ENCODE data around the gene PLAAT2. TPM values are rescaled to one million over a fixed set of nuclear protein-coding genes. Genes with fewer than 3 reads are reported as not detected.

Gene PLAAT2
- total RNA-seq, result 1 to 10 TPM in 2 of 6 experiments, under 1 TPM in 1, not detected in 3; 0.42 to 2.2 (median 1.1) TPM
- long read RNA-seq, partial matches to known transcripts, result 0 of 2 reads
- long read RNA-seq, other reads (novel, unspliced or antisense), result 0 of 2 reads

DNA sequence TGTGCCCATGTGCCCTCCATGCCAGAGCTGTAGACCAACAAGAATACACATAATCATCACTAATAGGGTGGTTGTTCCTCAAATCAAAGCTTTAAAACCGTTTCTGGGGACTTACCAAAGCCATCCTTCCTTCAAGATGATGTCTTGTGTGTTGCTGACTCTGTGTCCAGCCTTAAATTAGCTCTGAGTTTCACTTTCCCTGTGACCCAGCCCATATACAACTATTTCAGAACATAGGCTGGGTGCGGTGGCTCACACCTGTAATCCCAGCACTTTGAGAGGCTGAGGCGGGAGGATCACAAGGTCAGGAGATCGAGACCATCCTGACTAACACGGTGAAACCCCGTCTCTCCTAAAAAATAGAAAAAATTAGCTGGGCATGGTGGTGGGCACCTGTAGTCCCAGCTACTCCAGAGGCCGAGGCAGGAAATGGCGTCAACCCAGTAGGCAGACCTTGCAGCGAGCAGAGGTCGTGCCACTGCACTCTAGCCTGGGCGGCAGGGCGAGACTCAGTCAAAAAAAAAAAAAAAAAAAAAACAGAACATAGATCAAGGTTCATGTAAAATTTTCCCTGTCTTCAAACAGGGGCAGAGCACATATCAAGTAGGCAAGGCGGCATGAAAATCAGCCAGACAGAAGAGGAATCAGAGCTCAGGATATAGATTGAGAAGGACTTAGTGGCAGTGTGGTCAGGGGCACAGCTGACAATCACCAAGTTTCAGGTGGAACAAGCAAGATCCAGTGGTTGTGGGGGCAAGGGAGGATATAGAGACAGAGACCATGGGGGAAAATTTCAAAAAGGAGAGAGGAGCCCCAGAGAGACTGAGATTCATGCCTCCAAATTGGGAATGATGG, at the start of gene PLAAT2:
PLAAT2 (minus strand) TSS at position 179 of the 855 bp plus-strand sequence; CDS start at position 124, 55 bp downstream.
- DNase-seq, result no peak
- peak in 3 of 4 donors; percentile 11 to 53 (median 48) for ATAC-seq
- intact Hi-C loops (cut with DNase I), result no loop called here
- Histone ChIP-seq H3K27me3 (no peaks in the 10 kb centered on the region), H3K4me1 (peaks cover 0 to 21% (median 0%) of the 10 kb centered on the region in 4 donors), H3K27ac (no peak within 1 kb of the TSS), H3K4me3 (no peak within 1 kb of the TSS), H3K36me3 (no peaks in the 10 kb centered on the region), H3K9me3 (no peaks in the 10 kb centered on the region)
- WGBS (ENCODE audit: insufficient coverage, low coverage, low lambda C conversion rate, missing lambda C conversion rate), result 51% methylated on average over 10 of the region's 13 CpGs
- TF ChIP-seq, protein P1, sequence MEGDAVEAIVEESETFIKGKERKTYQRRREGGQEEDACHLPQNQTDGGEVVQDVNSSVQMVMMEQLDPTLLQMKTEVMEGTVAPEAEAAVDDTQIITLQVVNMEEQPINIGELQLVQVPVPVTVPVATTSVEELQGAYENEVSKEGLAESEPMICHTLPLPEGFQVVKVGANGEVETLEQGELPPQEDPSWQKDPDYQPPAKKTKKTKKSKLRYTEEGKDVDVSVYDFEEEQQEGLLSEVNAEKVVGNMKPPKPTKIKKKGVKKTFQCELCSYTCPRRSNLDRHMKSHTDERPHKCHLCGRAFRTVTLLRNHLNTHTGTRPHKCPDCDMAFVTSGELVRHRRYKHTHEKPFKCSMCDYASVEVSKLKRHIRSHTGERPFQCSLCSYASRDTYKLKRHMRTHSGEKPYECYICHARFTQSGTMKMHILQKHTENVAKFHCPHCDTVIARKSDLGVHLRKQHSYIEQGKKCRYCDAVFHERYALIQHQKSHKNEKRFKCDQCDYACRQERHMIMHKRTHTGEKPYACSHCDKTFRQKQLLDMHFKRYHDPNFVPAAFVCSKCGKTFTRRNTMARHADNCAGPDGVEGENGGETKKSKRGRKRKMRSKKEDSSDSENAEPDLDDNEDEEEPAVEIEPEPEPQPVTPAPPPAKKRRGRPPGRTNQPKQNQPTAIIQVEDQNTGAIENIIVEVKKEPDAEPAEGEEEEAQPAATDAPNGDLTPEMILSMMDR (IDR thresholded peaks at IDR 0.05), result no peak
- TF ChIP-seq POLR2A (IDR thresholded peaks at IDR 0.05), result no peak

DNA sequence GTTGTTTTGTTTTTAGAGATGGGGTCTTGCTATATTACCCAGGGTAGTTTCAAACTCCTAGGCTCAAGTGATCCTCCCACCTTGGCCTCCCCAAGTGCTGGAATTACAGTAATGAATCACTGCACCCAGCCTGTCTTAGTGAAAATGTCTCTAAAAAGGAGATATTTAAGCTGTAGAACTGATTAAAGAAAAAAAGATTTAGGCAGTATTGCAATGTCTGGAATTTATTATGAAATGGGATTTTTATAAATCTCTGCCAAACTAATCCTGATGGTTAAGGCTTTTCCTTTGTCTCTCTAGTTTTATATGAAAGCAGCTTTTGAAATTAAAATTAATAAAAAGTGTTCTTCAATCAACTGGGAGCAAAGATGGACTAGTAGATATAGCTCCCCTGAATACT, 49.0 kb upstream of the PLAAT2 start:
- intact Hi-C loops (cut with DNase I), result no loop called here
- TF ChIP-seq POLR2A (IDR thresholded peaks at IDR 0.05), result no peak
- TF ChIP-seq, protein P1 (IDR thresholded peaks at IDR 0.05), result no peak
- Histone ChIP-seq H3K4me1 (peaks cover 2 to 51% (median 15%) of the 10 kb centered on the region in 4 donors), H3K27me3 (no peaks in the 10 kb centered on the region), H3K9me3 (no peaks in the 10 kb centered on the region), H3K36me3 (no peaks in the 10 kb centered on the region), H3K27ac (peak overlapping the region in 1 of 3 donors; percentile 88), H3K4me3 (no peak overlapping the region)
- DNase-seq (no peak), ATAC-seq (no peak)

DNA sequence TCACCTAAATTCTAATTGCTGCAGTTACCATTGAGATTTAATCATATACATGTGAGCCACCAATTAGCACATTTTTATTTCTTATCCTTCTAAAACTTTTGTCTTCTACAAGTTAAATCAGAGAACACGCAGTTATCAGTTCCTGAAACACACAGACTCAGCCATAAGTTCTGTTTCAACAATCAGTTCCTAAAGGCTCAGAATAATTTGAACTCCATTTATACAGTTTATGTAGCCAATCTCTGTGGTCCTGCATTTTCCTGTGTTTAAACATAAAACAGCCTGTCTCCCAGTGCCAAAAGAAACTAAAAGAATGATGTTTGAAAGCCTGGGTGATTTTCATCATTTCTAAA, 48.2 kb upstream of the PLAAT2 start:
- Histone ChIP-seq H3K36me3 (no peaks in the 10 kb centered on the region), H3K9me3 (no peaks in the 10 kb centered on the region), H3K4me1 (peaks cover 2 to 51% (median 15%) of the 10 kb centered on the region in 4 donors), H3K4me3 (no peak overlapping the region), H3K27ac (no peak overlapping the region), H3K27me3 (no peaks in the 10 kb centered on the region)
- ATAC-seq (no peak), DNase-seq (no peak)
- TF ChIP-seq POLR2A (IDR thresholded peaks at IDR 0.05), result no peak
- TF ChIP-seq, protein P1 (IDR thresholded peaks at IDR 0.05), result no peak
- WGBS (ENCODE audit: insufficient coverage, low coverage, low lambda C conversion rate, missing lambda C conversion rate), result 63% methylated on average over 1 of the region's 1 CpG
- intact Hi-C loops (cut with DNase I), result no loop called here

DNA sequence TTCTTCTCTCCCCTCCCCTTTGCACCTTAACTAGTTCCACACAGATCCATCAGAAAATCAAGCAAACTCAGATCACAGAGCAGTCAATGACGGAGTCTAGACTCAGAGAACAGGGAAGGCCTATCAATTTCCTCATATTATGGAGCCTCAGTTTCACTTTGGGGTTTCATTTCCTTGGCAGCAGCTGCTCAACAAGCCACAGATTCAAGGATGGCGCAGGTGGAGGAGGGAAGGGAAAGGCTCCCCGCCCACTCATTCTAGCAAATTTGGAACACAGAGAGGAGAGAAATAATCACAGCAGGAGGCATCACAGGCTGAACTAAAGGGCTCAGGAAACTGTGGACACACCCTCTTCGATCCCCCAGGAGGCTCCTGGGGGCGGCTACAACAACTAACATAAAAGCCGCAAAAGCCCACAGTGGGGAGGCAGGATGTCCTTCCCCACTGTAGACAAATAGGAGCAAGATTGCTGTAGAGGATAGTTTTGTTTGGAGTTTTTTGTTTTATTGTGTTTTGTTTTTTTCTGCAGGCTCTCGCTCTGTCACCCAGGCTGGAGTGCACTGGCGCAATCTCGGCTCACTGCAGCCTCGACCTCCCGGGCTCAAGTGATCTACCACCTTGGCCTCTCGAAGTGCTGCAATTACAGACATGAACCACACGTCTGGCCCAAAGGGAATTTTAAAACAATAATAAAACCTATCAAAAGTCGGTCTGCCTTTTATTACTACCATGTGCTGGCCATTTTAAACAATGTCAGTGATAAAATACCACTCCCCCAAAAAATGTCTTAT, 47.6 kb upstream of the PLAAT2 start:
- Histone ChIP-seq H3K9me3 (no peaks in the 10 kb centered on the region), H3K4me1 (peaks cover 2 to 51% (median 15%) of the 10 kb centered on the region in 4 donors), H3K27ac (peak overlapping the region in 1 of 3 donors; percentile 73), H3K27me3 (no peaks in the 10 kb centered on the region), H3K4me3 (no peak overlapping the region), H3K36me3 (no peaks in the 10 kb centered on the region)
- TF ChIP-seq, protein P1 (IDR thresholded peaks at IDR 0.05), result no peak
- TF ChIP-seq POLR2A (IDR thresholded peaks at IDR 0.05), result no peak
- intact Hi-C loops (cut with DNase I), result no loop called here
- DNase-seq (peak in 1 of 3 donors; percentile 20), ATAC-seq (no peak)
- WGBS (ENCODE audit: insufficient coverage, low coverage, low lambda C conversion rate, missing lambda C conversion rate), result 79% methylated on average over 14 of the region's 14 CpGs

Data from right lobe of liver (tissue), 6 donors.